ENCODE data around the gene ODF4.
A peak's percentile ranks its signal among the peaks of the same experiment; 100 is the strongest.
"Not testable (repeated sequence)": the region's sequence is repeated elsewhere in the genome, so short reads cannot be mapped to it uniquely, and the experiment has no call there.

The ODF4 gene

GRCh38 chr17:8326511-8327302 lies 12.9 kb upstream of the ODF4 start:
- no peak for DNase-seq

GRCh38 chr17:8327303-8327649 lies 12.4 kb upstream of the ODF4 start:
- DNase-seq: no peak

GRCh38 chr17:8332128-8332527 lies 7.5 kb upstream of the ODF4 start:
- no peak for DNase-seq

- DNase-seq: peak; percentile 33
Measured at GRCh38 chr17:8332688-8333087, 7.0 kb upstream of the ODF4 start.

- no peak for DNase-seq
Measured at GRCh38 chr17:8333281-8333680, 6.4 kb upstream of the ODF4 start.

- no peak for DNase-seq
Measured at GRCh38 chr17:8337802-8338752, 1.6 kb upstream of the ODF4 start.

GRCh38 chr17:8338753-8339140 lies 893 bp upstream of the ODF4 start:
- DNase-seq: no peak

- no peak for DNase-seq
Measured at GRCh38 chr17:8341456-8341855, 1.8 kb downstream of the ODF4 start.

- DNase-seq: no peak
Measured at GRCh38 chr17:8345052-8345690, 5.5 kb downstream of the ODF4 start.

GRCh38 chr17:8345951-8346665 lies 6.5 kb downstream of the ODF4 start:
- DNase-seq: no peak

- DNase-seq: not testable (repeated sequence)
Measured at GRCh38 chr17:8347001-8347400, 7.4 kb downstream of the ODF4 start.

GRCh38 chr17:8350339-8350738 lies 10.7 kb downstream of the ODF4 start:
- no peak for DNase-seq

- no peak for DNase-seq
Measured at GRCh38 chr17:8353736-8354135, 14.1 kb downstream of the ODF4 start.

GRCh38 chr17:8354236-8354635 lies 14.6 kb downstream of the ODF4 start:
- DNase-seq: no peak

GRCh38 chr17:8357910-8358309 lies 18.3 kb downstream of the ODF4 start:
- no peak for DNase-seq

- DNase-seq: peak; percentile 50
Measured at GRCh38 chr17:8359769-8360168, 20.1 kb downstream of the ODF4 start.

- DNase-seq: peak; percentile 50
Measured at GRCh38 chr17:8360260-8360659, 20.6 kb downstream of the ODF4 start.

GRCh38 chr17:8360751-8361150 lies 21.1 kb downstream of the ODF4 start:
- no peak for DNase-seq

GRCh38 chr17:8362651-8363332 lies 23.2 kb downstream of the ODF4 start:
- no peak for DNase-seq

GRCh38 chr17:8365143-8365542 lies 25.5 kb downstream of the ODF4 start:
- no peak for DNase-seq

GRCh38 chr17:8366231-8366630 lies 26.6 kb downstream of the ODF4 start:
- no peak for DNase-seq

GRCh38 chr17:8368193-8368592 lies 28.6 kb downstream of the ODF4 start:
- no peak for DNase-seq
